OCI-LY3 (cell line): ENCODE measurements around the gene TMEM59.
"Not testable (repeated sequence)": the region's sequence is repeated elsewhere in the genome, so short reads cannot be mapped to it uniquely, and the experiment has no call there.

Experiments used
- H2AFZ ChIP-seq: fragments of 200-600, 300-600 bp; shearing (Covaris generic); 2 replicates; pipeline ENCODE4 v1.6.0; 2014; ENCODE audit warnings: antibody characterized with exemption, low read depth, low read length
- H3K27ac ChIP-seq: fragments of 200-600, 300-600 bp; sonication (generic); 2 replicates; pipeline ENCODE4 v1.5.1; 2014; ENCODE audit warnings: mild to moderate bottlenecking, low read length, moderate library complexity, mixed read lengths
- H3K27me3 ChIP-seq: fragments of 200-600, 300-600 bp; sonication (generic); 2 replicates; pipeline ENCODE4 v1.6.1; 2014; ENCODE audit warnings: low read depth, low read length, mixed read lengths
- H3K36me3 ChIP-seq: fragments of 200-600, 300-600 bp; sonication (generic); replicated peaks from 2 replicates; pipeline ENCODE3; 2014; ENCODE audit warnings: low read depth, low read length, mixed read lengths
- H3K4me1 ChIP-seq: fragments of 300-600, 200-600 bp; sonication (generic); 2 replicates; pipeline ENCODE4 v1.6.1; 2014; ENCODE audit warnings: low read length, mixed read lengths
- H3K4me2 ChIP-seq: fragments of 200-600, 300-600 bp; sonication (generic); 2 replicates; pipeline ENCODE4 v1.6.1; 2014; ENCODE audit warnings: low read length, mixed read lengths
- H3K4me3 ChIP-seq: fragments of 300-600, 200-600 bp; sonication (generic); 2 replicates; pipeline ENCODE4 v1.5.1; 2014; ENCODE audit warnings: antibody characterized with exemption, mild to moderate bottlenecking, low read length, moderate library complexity
- H3K79me2 ChIP-seq: fragments of 300-600, 200-600 bp; shearing (Covaris generic); 2 replicates; pipeline ENCODE4 v1.6.1; 2014; ENCODE audit warnings: mild to moderate bottlenecking, low read length, mixed read lengths
- H3K9ac ChIP-seq: fragments of 300-600, 200-600 bp; shearing (Covaris generic); 2 replicates; pipeline ENCODE4 v1.6.0; 2014; ENCODE audit warnings: mild to moderate bottlenecking, low read length, moderate library complexity
- H3K9me3 ChIP-seq: fragments of 200-600, 300-600 bp; shearing (Covaris generic); 2 replicates; pipeline ENCODE4 v1.6.1; 2014; ENCODE audit warnings: low read length, mixed read lengths; ENCODE audit not compliant: insufficient read depth
- H4K20me1 ChIP-seq: fragments of 200-600, 300-600 bp; sonication (generic); 2 replicates; pipeline ENCODE4 v1.6.1; 2016; ENCODE audit warnings: low read length, mixed read lengths; ENCODE audit not compliant: insufficient read depth
- CTCF ChIP-seq: fragments of 200-600, 300-600 bp; sonication (generic); IDR thresholded peaks from 2 replicates; pipeline ENCODE4 v1.5.1; 2014; ENCODE audit warnings: antibody characterized with exemption, low read length, low read depth
- EZH2phosphoT487 ChIP-seq: fragments of 200-600 bp; shearing (Covaris generic); IDR thresholded peaks from 2 replicates; pipeline ENCODE4 v1.6.1; 2018; ENCODE audit warnings: antibody characterized with exemption, mixed run types, low read depth

The TMEM59 gene

GRCh38 chr1:53995683-53996082, 57.3 kb downstream of the TMEM59 start:
- H3K9ac ChIP-seq, result no peak overlapping the region
- TF ChIP-seq CTCF (no peak), EZH2phosphoT487 (no peak)
- no peaks in the 10 kb centered on the region for H3K4me1 ChIP-seq
- no peaks in the 10 kb centered on the region for H3K9me3 ChIP-seq
- no peak overlapping the region for H3K4me3 ChIP-seq
- H3K27ac ChIP-seq, result no peak overlapping the region
- no peaks in the 10 kb centered on the region for H3K79me2 ChIP-seq
- H3K27me3 ChIP-seq, result no peaks in the 10 kb centered on the region
- no peak overlapping the region for H3K4me2 ChIP-seq
- no peaks in the 10 kb centered on the region for H3K36me3 ChIP-seq
- H4K20me1 ChIP-seq, result no peaks in the 10 kb centered on the region
- H2AFZ ChIP-seq, result no peak overlapping the region

GRCh38 chr1:53994516-53994915, 58.5 kb downstream of the TMEM59 start:
- not testable (repeated sequence) for H3K4me2 ChIP-seq, H3K9ac ChIP-seq, H4K20me1 ChIP-seq, H3K4me1 ChIP-seq, H3K27me3 ChIP-seq, H3K9me3 ChIP-seq, H3K4me3 ChIP-seq, H3K27ac ChIP-seq, H3K36me3 ChIP-seq, H3K79me2 ChIP-seq, H2AFZ ChIP-seq

GRCh38 chr1:53992085-53992874, 60.7 kb downstream of the TMEM59 start:
- H4K20me1 ChIP-seq, result no peaks in the 10 kb centered on the region
- H2AFZ ChIP-seq, result no peak overlapping the region
- H3K27ac ChIP-seq, result no peak overlapping the region
- no peaks in the 10 kb centered on the region for H3K27me3 ChIP-seq
- no peaks in the 10 kb centered on the region for H3K4me1 ChIP-seq
- no peaks in the 10 kb centered on the region for H3K36me3 ChIP-seq
- no peak overlapping the region for H3K9ac ChIP-seq
- H3K9me3 ChIP-seq, result no peaks in the 10 kb centered on the region
- TF ChIP-seq EZH2phosphoT487 (no peak), CTCF (no peak)
- no peak overlapping the region for H3K4me3 ChIP-seq
- no peak overlapping the region for H3K4me2 ChIP-seq
- no peaks in the 10 kb centered on the region for H3K79me2 ChIP-seq

- H3K9me3 ChIP-seq, result no peaks in the 10 kb centered on the region
- TF ChIP-seq EZH2phosphoT487, result no peak
- TF ChIP-seq CTCF, result no peak
- H3K4me1 ChIP-seq, result no peaks in the 10 kb centered on the region
- H3K27ac ChIP-seq, result no peak overlapping the region
- no peaks in the 10 kb centered on the region for H3K79me2 ChIP-seq
- H2AFZ ChIP-seq, result no peak overlapping the region
- H3K9ac ChIP-seq, result no peak overlapping the region
- H3K4me2 ChIP-seq, result no peak overlapping the region
- no peak overlapping the region for H3K4me3 ChIP-seq
- H3K36me3 ChIP-seq, result no peaks in the 10 kb centered on the region
- no peaks in the 10 kb centered on the region for H4K20me1 ChIP-seq
- no peaks in the 10 kb centered on the region for H3K27me3 ChIP-seq
Observed at GRCh38 chr1:53987880-53988279, 65.1 kb downstream of the TMEM59 start.
